HG02970 (cell line): ENCODE data around the gene CLEC11A.

Experiments
- ATAC-seq: cut with Tn5 transposase; IDR thresholded peaks from one replicate; pipeline ENCODE4 v1.9.1; 2021; ENCODE audit warnings: mild to moderate bottlenecking, moderate library complexity, moderate number of reproducible peaks; ENCODE audit not compliant: unreplicated experiment, low FRiP score

Gene CLEC11A

DNA sequence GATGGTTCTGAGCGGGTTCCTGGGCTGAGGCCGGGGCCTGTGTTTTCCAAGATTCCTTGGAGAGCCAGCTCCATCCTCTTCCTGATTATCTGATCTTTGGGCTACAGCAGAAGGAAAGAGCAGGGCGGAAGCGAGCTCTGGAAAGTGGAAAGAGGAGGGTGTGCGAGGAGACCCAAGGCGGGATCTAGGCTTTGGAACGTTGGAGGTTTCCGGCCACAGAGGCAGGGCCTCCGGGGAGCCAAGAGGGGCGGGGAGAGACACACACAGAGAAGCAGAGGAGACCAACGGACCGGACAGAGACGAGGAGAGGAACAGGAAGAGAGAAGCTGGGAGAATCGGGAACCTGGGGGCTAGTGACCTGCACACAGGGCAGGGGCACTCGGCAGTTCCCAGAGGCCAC lies at the start of gene CLEC11A:
TSS of gene CLEC11A (plus strand) at position 296 of the 400 bp plus-strand sequence. CDS start 162 bp downstream, outside the sequence.
- no peak for ATAC-seq

DNA sequence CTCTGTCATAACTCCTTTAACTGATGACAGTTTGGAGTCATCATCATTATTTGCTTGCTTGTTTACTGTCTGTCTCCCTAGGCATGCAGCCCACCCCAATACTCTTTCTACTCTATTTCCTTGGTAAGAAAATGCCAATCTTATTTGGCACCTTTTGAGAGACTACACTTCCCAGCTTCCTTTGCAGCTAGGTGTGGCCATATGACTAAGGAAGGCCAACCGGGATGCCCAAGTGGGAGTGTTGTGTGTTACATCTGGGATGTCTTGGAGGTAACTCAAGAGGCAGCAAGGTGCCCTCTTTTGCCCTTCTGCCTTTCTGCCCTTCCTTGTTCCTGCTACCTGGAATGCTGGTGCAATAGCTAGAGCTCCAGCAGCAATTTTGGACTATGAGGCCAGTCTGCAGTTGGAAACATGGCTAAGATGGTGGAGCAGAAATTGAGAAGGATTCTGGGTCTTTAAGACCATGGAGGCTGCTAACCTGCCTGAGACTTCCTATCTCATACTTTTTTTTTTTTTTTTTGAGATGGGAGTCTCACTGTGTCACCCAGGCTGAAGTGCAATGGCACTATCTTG lies 46.5 kb upstream of the CLEC11A start:
- no peak for ATAC-seq

- no peak for ATAC-seq
Observed at GRCh38 chr19:50677636-50678035, 45.5 kb upstream of the CLEC11A start.

DNA sequence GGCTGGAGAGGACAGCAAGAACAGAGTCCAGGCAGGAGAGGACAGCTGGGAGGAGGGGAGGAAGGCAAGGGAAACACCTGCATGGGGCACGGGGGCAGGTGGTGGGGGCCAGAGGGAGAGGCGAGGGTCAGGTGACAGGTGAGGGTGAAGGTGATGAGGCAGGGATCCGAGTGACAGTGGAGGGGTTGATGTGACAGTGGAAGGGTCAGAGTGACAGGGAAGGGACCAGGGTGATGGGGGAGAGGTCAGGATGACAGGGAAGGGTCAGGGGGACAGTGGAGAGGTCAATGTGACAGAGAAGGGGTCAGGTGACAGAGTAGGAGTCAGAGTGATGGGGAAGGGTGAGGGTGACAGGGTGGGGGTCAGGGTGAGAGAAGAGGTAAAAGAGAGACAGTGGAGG lies 44.8 kb upstream of the CLEC11A start:
- ATAC-seq: no peak

DNA sequence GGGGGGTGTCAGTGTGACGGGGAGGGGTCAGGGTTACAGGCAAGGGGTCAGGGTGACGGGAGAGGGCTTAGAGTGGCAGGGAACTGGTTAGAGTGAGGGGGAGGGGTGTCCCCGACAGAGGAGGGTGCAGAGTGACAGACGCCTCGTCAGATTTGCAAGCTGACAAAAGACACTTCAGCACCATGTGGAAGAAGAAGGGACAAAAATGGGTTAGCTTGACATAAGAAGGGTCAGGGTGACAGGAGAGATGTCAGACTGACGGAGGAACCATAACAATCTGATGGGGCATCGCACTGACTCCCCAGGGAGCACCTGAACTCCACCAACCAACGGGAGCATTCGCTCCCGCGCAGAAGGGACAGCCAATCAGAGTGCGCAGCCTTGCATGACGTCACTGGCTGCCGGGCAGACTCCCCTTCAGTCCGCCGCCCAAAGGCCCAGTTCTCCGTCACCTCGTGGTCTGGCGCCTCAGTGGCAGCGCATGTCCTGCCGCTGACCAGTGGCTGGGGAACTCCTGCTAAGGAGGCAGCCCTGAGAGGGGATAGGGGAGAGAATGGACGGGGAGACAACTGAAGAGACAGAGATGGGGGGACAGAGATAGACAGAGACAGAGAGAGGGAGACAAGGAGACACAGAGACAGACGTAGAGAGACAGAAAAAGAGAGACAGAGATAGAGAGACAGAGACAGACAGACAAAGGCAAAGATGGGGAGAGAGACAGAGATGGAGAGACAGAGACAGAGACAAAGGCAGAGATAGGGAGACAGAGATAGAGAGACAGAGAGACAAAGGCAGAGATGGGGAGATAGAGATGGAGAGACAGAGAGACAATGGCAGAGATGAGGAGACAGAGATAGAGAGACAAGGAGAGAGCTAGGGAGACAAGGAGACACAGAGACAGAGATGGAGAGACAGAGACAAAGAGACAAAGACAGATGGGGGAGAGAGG lies 43.7 kb upstream of the CLEC11A start:
- no peak for ATAC-seq

DNA sequence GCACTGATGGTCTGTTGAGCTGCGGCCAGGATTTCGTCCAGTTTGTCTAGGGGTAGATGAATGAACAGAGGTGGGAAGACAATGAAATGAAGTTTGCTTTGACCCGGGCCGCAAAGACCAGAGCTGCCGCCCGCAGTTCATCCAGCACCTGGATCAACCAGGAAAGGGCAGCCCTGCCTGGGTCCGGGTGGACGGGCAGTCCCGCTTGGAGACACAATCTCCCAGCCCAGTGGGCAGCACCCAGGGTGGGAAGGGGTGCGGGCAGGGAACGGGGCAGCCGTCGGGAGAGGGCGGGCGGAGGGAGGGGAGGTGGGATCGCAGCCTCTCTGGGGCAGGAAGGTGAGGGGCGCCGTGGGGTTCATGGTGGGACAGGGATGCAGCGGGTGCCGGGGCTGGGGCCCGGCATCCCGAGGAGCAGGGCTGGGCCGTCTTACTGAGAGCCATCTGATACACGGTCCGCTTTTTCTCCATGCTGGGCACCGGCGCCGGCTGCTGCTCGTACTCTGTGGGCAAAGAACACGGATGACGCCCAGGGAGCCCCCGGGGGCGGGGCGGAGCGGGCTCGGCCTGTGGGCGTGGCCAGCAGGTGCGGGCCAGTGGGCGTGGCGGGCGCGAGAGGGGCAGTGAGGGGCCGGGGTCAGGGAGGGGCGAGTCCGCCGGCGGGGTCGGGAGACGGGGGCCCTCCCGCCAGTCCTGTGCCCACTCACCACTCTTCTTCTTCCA lies 36.7 kb upstream of the CLEC11A start:
- no peak for ATAC-seq

DNA sequence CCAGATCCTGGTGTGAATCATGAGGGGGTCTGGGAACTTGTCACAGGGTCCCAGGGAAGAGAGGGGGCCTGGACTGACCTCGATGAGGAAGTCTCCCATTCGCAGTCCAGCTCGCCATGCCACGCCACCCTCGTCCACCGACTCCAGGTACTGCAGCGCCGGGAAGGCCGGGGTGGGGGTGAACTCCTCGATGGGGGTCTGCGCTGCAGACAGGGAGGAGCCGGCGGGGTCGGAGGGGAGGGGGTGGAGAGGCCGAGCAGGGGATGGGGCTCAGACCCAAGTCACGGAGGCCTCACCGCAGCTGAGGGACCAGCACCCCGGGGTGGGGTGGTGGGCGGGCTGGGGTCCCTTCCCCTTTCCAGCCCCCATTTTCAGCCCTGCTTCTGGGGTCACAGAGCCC lies 34.4 kb upstream of the CLEC11A start:
- ATAC-seq: no peak

- ATAC-seq: no peak
Observed at GRCh38 chr19:50690439-50690838, 32.7 kb upstream of the CLEC11A start.

DNA sequence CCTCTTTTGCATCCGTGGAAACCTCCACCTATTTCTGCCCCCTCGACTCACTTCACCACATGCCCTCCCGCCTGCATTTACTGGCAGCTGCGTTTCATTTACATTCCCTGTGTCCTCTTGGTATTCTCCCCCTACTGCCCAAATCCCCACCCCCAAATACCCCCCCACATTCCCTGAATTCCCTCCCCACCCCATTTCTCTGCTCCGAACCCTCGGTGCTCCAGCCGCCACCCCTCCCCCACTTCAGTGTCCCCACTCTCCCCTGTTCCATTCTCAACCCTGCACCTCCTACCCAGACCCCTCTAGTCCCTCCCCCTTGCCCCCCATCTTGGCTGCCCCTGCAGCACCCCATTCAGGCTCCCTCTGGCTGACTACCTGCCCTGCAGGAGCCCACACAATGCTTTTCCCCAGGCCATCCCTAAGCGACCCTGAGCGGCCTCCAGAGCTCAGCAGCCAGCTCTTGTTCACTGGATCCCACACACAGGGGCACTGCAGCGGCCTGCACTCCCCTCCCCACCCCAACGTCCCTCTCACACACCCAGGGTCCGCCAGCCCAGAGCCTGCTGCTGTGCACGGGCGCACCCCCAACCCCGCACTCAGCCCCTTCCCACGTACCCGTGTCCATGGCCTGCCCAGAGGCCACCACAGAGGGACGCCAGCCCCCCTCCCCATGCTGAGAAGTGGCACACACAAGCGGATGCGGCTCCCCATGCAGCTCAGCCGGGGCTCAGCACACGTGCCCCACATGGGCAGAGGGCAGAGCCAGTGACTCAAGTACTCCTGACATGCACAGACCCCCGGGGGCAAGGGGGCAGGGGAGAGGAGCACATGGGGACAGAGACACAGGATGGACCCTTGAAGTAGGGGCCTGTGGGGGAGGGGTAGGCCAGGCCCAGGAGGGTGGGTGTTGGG lies 29.8 kb upstream of the CLEC11A start:
- ATAC-seq: no peak

- ATAC-seq: no peak
Observed at GRCh38 chr19:50694815-50695145, 28.4 kb upstream of the CLEC11A start.

DNA sequence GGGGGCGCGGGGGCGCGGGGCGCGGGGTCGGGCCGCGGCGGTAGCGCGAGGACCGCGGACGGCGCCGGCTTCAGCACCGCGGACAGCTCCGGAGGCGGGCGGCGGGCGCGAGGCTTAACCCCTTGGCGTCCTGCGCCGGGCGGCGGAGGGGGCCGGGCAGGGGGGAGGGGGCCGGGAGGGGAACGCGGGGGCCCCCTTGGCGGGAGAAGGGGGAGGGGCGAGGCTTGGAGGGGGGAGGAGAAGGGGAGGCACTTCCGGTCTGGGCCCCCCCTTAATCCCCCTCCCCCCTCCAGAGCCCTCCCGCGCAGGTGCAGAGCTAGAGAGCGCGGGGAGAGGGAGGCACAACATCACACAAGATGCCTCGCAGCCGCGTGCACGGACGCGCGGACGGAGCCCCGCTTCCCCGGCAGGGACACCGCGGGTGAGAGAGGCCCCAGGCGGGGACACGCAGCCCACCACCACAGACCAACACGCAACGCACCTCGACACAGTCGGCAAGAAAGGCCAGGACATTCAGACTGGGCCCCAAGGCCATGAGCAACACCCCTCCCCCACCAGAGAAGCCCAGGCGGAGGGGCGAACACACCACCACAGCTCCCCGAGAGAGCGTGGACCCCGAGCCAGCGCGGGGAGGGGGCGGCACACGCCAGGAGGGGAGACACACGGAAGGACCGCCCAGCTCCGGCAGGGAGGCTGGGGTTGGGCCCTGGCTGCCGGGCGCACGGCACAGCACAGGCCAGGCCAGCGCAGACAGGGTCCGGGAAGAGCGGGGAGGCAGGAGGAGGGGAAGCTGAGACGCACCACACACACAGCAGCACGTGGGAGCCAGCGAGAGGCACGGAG lies 27.7 kb upstream of the CLEC11A start:
- no peak for ATAC-seq

- no peak for ATAC-seq
Observed at GRCh38 chr19:50696094-50696483, 27.1 kb upstream of the CLEC11A start.

DNA sequence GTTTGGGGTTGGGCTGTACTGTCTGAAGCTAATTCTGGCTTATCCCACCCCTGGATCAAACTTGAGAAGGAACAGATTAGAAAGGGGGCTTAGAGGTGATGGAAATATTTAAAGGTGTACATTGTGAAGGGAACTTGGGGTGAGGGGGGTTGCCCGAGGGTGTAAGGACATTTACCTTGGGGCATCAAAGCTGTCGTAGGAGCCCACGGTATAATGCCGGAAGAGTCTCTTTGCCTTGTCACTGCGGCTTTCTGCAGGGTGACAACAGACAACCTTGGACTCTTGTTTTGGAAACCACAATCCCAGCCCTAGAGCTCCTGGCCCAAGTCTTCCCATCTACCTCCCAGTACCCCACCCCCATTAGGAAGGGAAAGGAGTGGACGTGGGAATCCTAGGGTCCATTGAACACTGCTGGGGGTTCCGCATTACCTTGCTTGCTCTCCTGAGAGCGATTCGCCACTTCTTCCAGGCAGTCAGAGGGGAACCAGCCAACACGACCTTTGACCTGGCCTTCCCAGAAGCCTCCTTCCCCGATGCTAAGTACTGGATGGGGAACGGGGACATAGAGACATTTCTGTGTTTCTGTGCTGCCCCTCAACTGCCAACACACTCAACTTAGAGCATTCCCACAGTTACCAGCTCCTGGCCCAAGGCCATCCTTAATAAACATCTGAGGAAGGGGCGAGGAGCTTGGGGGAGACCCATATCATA lies 25.6 kb upstream of the CLEC11A start:
- no peak for ATAC-seq

DNA sequence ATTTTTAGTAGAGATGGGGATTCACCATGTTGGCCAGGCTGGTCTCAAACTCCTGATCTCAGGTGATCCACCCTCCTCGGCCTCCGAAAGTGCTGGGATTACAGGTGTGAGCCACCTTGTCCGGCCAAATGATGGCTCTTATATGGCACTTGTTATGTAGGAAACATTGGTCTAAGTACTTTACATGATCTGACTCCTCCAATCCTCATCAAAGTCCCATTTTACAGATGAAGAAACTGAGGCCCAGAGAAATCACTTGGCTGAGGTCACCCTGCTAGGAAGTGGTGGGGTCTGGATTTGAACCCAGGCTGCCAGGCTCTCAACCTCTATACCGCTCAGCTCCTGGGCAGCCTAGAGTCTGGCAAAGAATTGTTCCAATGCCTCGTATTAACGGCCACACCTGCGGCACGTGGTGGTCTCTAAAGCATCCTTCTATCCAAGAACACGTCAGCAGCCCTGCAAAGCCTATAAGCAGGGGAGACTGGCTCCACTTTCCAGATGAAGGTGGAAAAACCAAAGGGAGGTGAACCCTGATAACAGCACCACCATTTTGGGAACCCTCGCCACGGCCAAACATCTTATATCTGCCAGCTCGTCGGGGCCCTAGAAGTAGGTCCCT lies 21.7 kb upstream of the CLEC11A start:
- no peak for ATAC-seq

DNA sequence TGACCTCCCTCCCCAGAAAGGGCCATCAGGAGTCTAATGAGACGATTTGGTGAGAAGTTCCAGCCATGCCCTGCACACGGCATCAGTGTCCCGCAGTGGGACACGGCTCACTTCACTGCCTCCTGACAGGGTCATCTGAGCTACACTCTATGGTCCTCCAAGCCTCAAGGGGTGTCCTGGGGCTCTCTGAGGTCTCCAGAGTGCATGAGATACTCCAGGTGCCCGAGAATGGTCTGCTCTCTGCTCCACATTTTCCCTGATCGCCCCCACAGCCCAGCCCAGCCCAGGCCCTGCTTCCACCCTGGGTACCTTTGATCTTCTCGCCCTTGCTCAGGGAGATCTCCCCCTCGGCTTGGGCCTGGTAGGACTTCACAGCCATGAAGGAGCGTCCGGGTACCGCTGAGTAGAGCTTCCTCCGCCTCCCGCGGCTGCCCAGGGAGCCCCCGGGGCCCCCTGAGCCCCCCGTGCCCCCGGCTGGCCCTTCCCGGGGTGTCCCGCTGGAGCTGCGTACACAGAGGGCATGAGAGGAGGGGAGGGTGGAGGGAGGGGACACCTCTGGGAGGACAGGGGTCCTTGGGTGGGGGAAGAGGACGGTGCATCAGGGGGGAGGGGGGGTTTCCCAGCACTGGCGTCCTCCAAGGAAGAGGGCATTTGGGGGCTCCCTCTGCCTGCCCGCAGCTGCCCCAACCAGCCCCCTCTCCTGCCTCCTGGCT lies 20.9 kb upstream of the CLEC11A start:
- ATAC-seq: no peak

GRCh38 chr19:50702871-50703829 lies 20.0 kb upstream of the CLEC11A start:
- no peak for ATAC-seq
